Heart right ventricle (tissue), 16 donors: ENCODE results near the gene BICDL2. TPM values are rescaled to one million over a fixed set of nuclear protein-coding genes. Genes with fewer than 3 reads are reported as not detected.

Experiments used
- ATAC-seq, 8 donors: fragments of 200-7000 bp; cut with Tn5 transposase; one replicate each; pipeline ENCODE4 v1.9.1; 2020; ENCODE audit warnings: mild to moderate bottlenecking in 8 of 8, moderate library complexity in 8 of 8, moderate number of reproducible peaks in 1 of 8
- DNase-seq, 2 donors: peaks; one replicate each; pipeline ENCODE4 v3.0.0-alpha.2; 2020
- H3K27ac ChIP-seq, 10 donors: fragments of 200-600 bp; sonication (generic) in 2 of 10; one replicate each; pipeline versions ENCODE4 v1.5.0 to v1.8.0; 2020 to 2022; ENCODE audit warnings: mild to moderate bottlenecking in 3 of 10
- H3K27me3 ChIP-seq, 7 donors: fragments of 200-600 bp; one replicate each; pipeline ENCODE4 v1.8.0; 2021 to 2022; ENCODE audit warnings: mild to moderate bottlenecking in 2 of 7
- H3K36me3 ChIP-seq, 9 donors: fragments of 200-600 bp; sonication (generic) in 1 of 9; one replicate each; pipeline versions ENCODE4 v1.5.0 to v1.8.0; 2020 to 2022; ENCODE audit warnings: mild to moderate bottlenecking in 2 of 9
- H3K4me1 ChIP-seq, 9 donors: fragments of 200-600 bp; sonication (generic) in 1 of 9; one replicate each; pipeline versions ENCODE4 v1.5.0 to v1.8.0; 2020 to 2022; ENCODE audit warnings: mild to moderate bottlenecking in 4 of 9
- H3K4me3 ChIP-seq, 10 donors: fragments of 200-600 bp; sonication (generic) in 2 of 10; one replicate each; pipeline versions ENCODE4 v1.5.0 to v1.8.0; 2020 to 2022; ENCODE audit warnings: mild to moderate bottlenecking in 7 of 10, moderate library complexity in 2 of 10
- H3K9me3 ChIP-seq, 11 donors: fragments of 200-600 bp in 10 of 11; sonication (generic) in 2 of 11; one replicate each; pipeline versions ENCODE4 v1.5.0 to v1.8.0; 2013 to 2022; ENCODE audit warnings: mild to moderate bottlenecking in 2 of 11, control low read depth in 1 of 11, moderate library complexity in 1 of 11
- CTCF ChIP-seq, 9 donors: fragments of 200-600 bp; sonication (generic) in 2 of 9; IDR thresholded peaks; one replicate each; pipeline versions ENCODE4 v1.5.0 to v1.8.0; 2021 to 2022; ENCODE audit warnings: antibody characterized with exemption in 9 of 9, mild to moderate bottlenecking in 5 of 9, moderate library complexity in 1 of 9
- WGBS, 2 donors: extraction: QIAGEN DNeasy Blood & Tissue Kit; methylation state at CpG; one replicate each; pipeline ENCODE4 v1.1.7; 2013; ENCODE audit warnings: inconsistent platforms in 1 of 2; 5-methylcytosine and 5-hydroxymethylcytosine counted together
- intact Hi-C, 10 donors: fragments of 100-400 bp; cut with DNase I; formaldehyde crosslinking; loops; one replicate each; pipeline versions ENCODE4 v1.11.1 to v1.14.2; 2022
- polyA plus RNA-seq, 2 donors: library from polyadenylated mRNA; stranded (reverse); fragments of 200-250 nt; gene quantifications; one replicate each; pipeline ENCODE4 v1.2.3, GENCODE V29; 2013
- total RNA-seq, 10 donors: library from RNA; stranded (reverse); fragmentation: NEBNext Ultra II Directional in 3 of 10; extraction: Animal tissue kit (Norgen Biotek cat#: 25700) in 3 of 10; gene quantifications; one replicate each; pipeline versions ENCODE4 v1.2.1 to v1.2.4, GENCODE V29; 2021 to 2023
- donor health status: Arrhythmogenic right ventricular cardiomyopathy.
- donor health status: ischemic (EF 13 %, LVEDD 7.1; RV severe dilation, severe dysfunction).
- donor health status: healthy with polysubstance abuse.
- donor health status: DM: no; HTN: yes; CAD: no.
- donor health status: DM: no; HTN: no; CAD: no.
- donor health status: ischemic (EF 25% LVEDD 6.9; RV normal size, moderate dysfunction).
- donor health status: ischemic (EF 25% LVEDD 5.7; RV mildly dilated, moderate dysfunction).
- donor health status: healthy.
- donor health status: DM: yes; HTN: yes; CAD: no.
- donor health status: Ischemic cardiomyopathy.
- donor health status: ischemic (EF 35%, LVEDD 5.7; RV mildly dilated, moderate dysfunction).
- donor health status: nonischemic (EF 11% LVEDD 7.7; RV severe dilation, severe dysfunction).
- donor health status: DM: yes; HTN: yes; CAD: no.
- donor health status: PGD.
- donor health status: ischemic (EF 29% LVEDD 5.4; RV normal size, mild dysfunction).
- donor health status: nonischemic (EF 23%, LVEDD 6.1; RV moderate dilation, normal function).

Gene BICDL2
- total and polyA plus RNA-seq, 12 donors = 0.04 TPM; not detected in 11

GRCh38 chr16:2985462-2985861, 51.3 kb downstream of the BICDL2 start:
- DNase-seq = peak in 1 of 2 donors; percentile 58
- H3K4me1 ChIP-seq = peaks cover 3 to 41% (median 22%) of the 10 kb centered on the region in 9 donors
- H3K27ac ChIP-seq = peak overlapping the region; percentile 47 to 95 (median 84)
- ATAC-seq = peak; percentile 16 to 69 (median 30)
- no peak for TF ChIP-seq CTCF (IDR thresholded peaks at IDR 0.05)
- no peaks in the 10 kb centered on the region for H3K36me3 ChIP-seq
- peaks cover 0 to 31% (median 11%) of the 10 kb centered on the region in 7 donors for H3K27me3 ChIP-seq
- intact Hi-C loops = no loop called here
- no peaks in the 10 kb centered on the region for H3K9me3 ChIP-seq
- H3K4me3 ChIP-seq = no peak overlapping the region
- WGBS, 2 donors = 42 to 47% methylated on average over 9 of the region's 9 CpGs

GRCh38 chr16:2983706-2984136, 53.0 kb downstream of the BICDL2 start:
- H3K9me3 ChIP-seq = no peaks in the 10 kb centered on the region
- peak overlapping the region in 6 of 10 donors; percentile 11 to 37 (median 32) for H3K4me3 ChIP-seq
- peaks cover 0 to 31% (median 14%) of the 10 kb centered on the region in 7 donors for H3K27me3 ChIP-seq
- H3K4me1 ChIP-seq = peaks cover 3 to 50% (median 33%) of the 10 kb centered on the region in 9 donors
- intact Hi-C loops = loop anchor here in 1 of 10 donors (5.0 kb wide), 1 partner anchor 56 kb away; no protein-coding TSS in a partner anchor
- no peaks in the 10 kb centered on the region for H3K36me3 ChIP-seq
- peak; percentile 93 to 99 (median 96) for TF ChIP-seq CTCF (IDR thresholded peaks at IDR 0.05)
- peak; percentile 72 to 85 for DNase-seq
- peak overlapping the region in 1 of 10 donors; percentile 3 for H3K27ac ChIP-seq
- 10 to 11% methylated on average over 42 of the region's 42 CpGs for WGBS, 2 donors
- ATAC-seq = peak in 7 of 8 donors; percentile 12 to 50 (median 38)

GRCh38 chr16:2982402-2982801, 54.3 kb downstream of the BICDL2 start:
- WGBS, 2 donors = 88 to 89% methylated on average over 5 of the region's 5 CpGs
- H3K27ac ChIP-seq = no peak overlapping the region

GRCh38 chr16:2981899-2982250, 54.9 kb downstream of the BICDL2 start:
- H3K36me3 ChIP-seq = no peaks in the 10 kb centered on the region
- no peaks in the 10 kb centered on the region for H3K9me3 ChIP-seq
- H3K27ac ChIP-seq = no peak overlapping the region
- H3K4me1 ChIP-seq = peaks cover 3 to 50% (median 33%) of the 10 kb centered on the region in 9 donors
- no peak for DNase-seq
- no peak overlapping the region for H3K4me3 ChIP-seq
- no peak for TF ChIP-seq CTCF (IDR thresholded peaks at IDR 0.05)
- 67 to 68% methylated on average over 4 of the region's 4 CpGs for WGBS, 2 donors
- no peak for ATAC-seq
- intact Hi-C loops = loop anchor here in 2 of 10 donors (2.0 to 5.0 kb wide), 2 partner anchors 19 to 55 kb away; no protein-coding TSS in a partner anchor
- peaks cover 0 to 14% (median 7%) of the 10 kb centered on the region in 7 donors for H3K27me3 ChIP-seq

More at GRCh38 chr16:2982402-2982801, 54.3 kb downstream of the BICDL2 start:
- DNase-seq (no peak), ATAC-seq (no peak)
- no peak overlapping the region for H3K4me3 ChIP-seq
- peaks cover 3 to 50% (median 33%) of the 10 kb centered on the region in 9 donors for H3K4me1 ChIP-seq
- intact Hi-C loops = loop anchor here in 1 of 10 donors (5.0 kb wide), 1 partner anchor 55 kb away; no protein-coding TSS in a partner anchor
- no peaks in the 10 kb centered on the region for H3K9me3 ChIP-seq
- peaks cover 0 to 19% (median 7%) of the 10 kb centered on the region in 7 donors for H3K27me3 ChIP-seq
- H3K36me3 ChIP-seq = no peaks in the 10 kb centered on the region
- TF ChIP-seq CTCF (IDR thresholded peaks at IDR 0.05) = no peak
